ENCODE data around the gene ZNF385B.

DNA sequence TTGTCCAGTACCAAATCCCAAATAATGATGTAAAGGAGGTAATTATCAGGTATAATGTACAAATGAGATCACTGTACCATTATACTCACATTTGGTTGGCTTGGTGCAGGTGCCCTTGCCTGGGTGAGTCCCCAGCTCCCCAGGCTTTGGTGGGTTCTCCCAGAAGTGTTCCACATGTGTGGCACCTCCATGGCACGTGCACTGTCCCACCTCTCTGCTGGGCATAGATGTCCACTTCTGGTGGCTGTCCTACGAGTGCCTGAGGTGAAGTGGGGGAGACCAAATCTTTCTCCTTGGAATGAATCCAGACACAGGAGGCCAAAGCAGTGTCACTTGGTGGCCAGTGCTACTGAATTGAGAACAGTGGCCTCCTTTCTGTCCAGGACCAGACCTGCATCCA lies 434.3 kb downstream of the ZNF385B start:
- TF ChIP-seq POLR2A (IDR thresholded peaks at IDR 0.05): no peak
- TF ChIP-seq CTCF (IDR thresholded peaks at IDR 0.05): no peak

Measured in body of pancreas (tissue), 4 donors.